Upper lobe of left lung (tissue), 6 donors: ENCODE data around the gene SEMA4A. TPM values are rescaled to one million over a fixed set of nuclear protein-coding genes. Genes with fewer than 3 reads are reported as not detected.
"Not testable (repeated sequence)": the region's sequence is repeated elsewhere in the genome, so short reads cannot be mapped to it uniquely, and the experiment has no call there.

Source experiments
- ATAC-seq, 2 donors: fragments of 200-7000 bp; cut with Tn5 transposase; one replicate each; pipeline ENCODE4 v1.9.1; 2022; ENCODE audit warnings: mild to moderate bottlenecking in 2 of 2, moderate library complexity in 2 of 2; ENCODE audit not compliant: low FRiP score in 2 of 2
- DNase-seq, 2 donors: peaks; one replicate each; pipeline ENCODE4 v3.0.0-alpha.2; 2019 to 2020
- H3K27ac ChIP-seq, 4 donors: fragments of 200-600 bp; sonication (generic); one replicate each; pipeline ENCODE4 v1.5.1; 2016 to 2019
- H3K27me3 ChIP-seq, 4 donors: fragments of 200-600 bp; sonication (generic); one replicate each; pipeline ENCODE4 v1.5.1; 2017 to 2019
- H3K36me3 ChIP-seq, 4 donors: fragments of 200-600 bp; sonication (generic); one replicate each; pipeline ENCODE4 v1.5.1; 2016 to 2019
- H3K4me1 ChIP-seq, 4 donors: fragments of 200-600 bp; sonication (generic); one replicate each; pipeline ENCODE4 v1.5.1; 2018 to 2019
- H3K4me3 ChIP-seq, 4 donors: fragments of 200-600 bp; sonication (generic); one replicate each; pipeline ENCODE4 v1.5.1; 2017 to 2019; ENCODE audit warnings: mild to moderate bottlenecking in 2 of 4, moderate library complexity in 1 of 4
- H3K9me3 ChIP-seq, 4 donors: fragments of 200-600 bp; sonication (generic); one replicate each; pipeline ENCODE4 v1.5.1; 2018 to 2019
- CTCF ChIP-seq, 6 experiments: fragments of 450-650 bp in 4 of 6; fragments of 200-600 bp in 2 of 6; sonication (generic) in 2 of 6; IDR thresholded peaks; one replicate each; pipeline ENCODE4 v1.5.1; 2016 to 2019; ENCODE audit warnings: antibody characterized with exemption in 6 of 6
- EP300 ChIP-seq, 4 donors: sonication (generic); formaldehyde crosslinking; IDR thresholded peaks; one replicate each; pipeline ENCODE4 v1.5.1; 2017; ENCODE audit warnings: antibody characterized with exemption in 4 of 4, control low read depth in 2 of 4
- POLR2A ChIP-seq, 4 donors: fragments of 450-650 bp; IDR thresholded peaks; one replicate each; pipeline ENCODE4 v1.5.1; 2016 to 2017; ENCODE audit warnings: antibody characterized with exemption in 4 of 4, mild to moderate bottlenecking in 2 of 4
- POLR2AphosphoS5 ChIP-seq, 2 donors: sonication (generic); formaldehyde crosslinking; IDR thresholded peaks; one replicate each; pipeline ENCODE4 v1.5.1; 2017; ENCODE audit warnings: antibody characterized with exemption in 2 of 2
- whole genome bisulfite sequencing, 2 donors: methylation state at CpG; one replicate each; pipeline ENCODE4 v1.1.5; 2017 to 2018; 5-methylcytosine and 5-hydroxymethylcytosine counted together
- total RNA-seq, 6 donors: library from RNA; depleted of rRNA in 4 of 6; stranded (reverse); fragments of >200 nt in 4 of 6; gene quantifications; one replicate each; pipeline versions ENCODE4 v1.1.0 to v1.2.1, GENCODE V29; 2016 to 2021
- donor health status: DM: no; HTN: no; CAD: no; lungs with moderate emphysema.
- donor health status: DM: no; HTN: yes; CAD: no; lungs with severe emphysema.

SEMA4A gene
- total RNA-seq, 6 donors from 2014 or later: 28.9 to 65.9 (median 33.5) TPM

DNA sequence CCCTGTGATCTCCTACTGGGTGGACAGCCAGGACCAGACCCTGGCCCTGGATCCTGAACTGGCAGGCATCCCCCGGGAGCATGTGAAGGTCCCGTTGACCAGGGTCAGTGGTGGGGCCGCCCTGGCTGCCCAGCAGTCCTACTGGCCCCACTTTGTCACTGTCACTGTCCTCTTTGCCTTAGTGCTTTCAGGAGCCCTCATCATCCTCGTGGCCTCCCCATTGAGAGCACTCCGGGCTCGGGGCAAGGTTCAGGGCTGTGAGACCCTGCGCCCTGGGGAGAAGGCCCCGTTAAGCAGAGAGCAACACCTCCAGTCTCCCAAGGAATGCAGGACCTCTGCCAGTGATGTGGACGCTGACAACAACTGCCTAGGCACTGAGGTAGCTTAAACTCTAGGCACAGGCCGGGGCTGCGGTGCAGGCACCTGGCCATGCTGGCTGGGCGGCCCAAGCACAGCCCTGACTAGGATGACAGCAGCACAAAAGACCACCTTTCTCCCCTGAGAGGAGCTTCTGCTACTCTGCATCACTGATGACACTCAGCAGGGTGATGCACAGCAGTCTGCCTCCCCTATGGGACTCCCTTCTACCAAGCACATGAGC lies 23.3 kb downstream of the SEMA4A start:
- Histone ChIP-seq H3K4me1 (no peaks in the 10 kb centered on the region), H3K9me3 (no peaks in the 10 kb centered on the region), H3K4me3 (no peak overlapping the region), H3K27ac (no peak overlapping the region), H3K36me3 (peaks cover 0 to 31% (median 7%) of the 10 kb centered on the region in 4 donors), H3K27me3 (no peaks in the 10 kb centered on the region)
- no peak for TF ChIP-seq POLR2A (IDR thresholded peaks at IDR 0.05)
- TF ChIP-seq POLR2AphosphoS5 (IDR thresholded peaks at IDR 0.05): no peak
- no peak for TF ChIP-seq EP300 (IDR thresholded peaks at IDR 0.05)
- TF ChIP-seq CTCF (IDR thresholded peaks at IDR 0.05): no peak
- peak; percentile 4 to 35 for ATAC-seq
- 67 to 87% methylated on average over 3 to 12 of the region's 12 CpGs for WGBS, 2 donors
- DNase-seq: no peak

DNA sequence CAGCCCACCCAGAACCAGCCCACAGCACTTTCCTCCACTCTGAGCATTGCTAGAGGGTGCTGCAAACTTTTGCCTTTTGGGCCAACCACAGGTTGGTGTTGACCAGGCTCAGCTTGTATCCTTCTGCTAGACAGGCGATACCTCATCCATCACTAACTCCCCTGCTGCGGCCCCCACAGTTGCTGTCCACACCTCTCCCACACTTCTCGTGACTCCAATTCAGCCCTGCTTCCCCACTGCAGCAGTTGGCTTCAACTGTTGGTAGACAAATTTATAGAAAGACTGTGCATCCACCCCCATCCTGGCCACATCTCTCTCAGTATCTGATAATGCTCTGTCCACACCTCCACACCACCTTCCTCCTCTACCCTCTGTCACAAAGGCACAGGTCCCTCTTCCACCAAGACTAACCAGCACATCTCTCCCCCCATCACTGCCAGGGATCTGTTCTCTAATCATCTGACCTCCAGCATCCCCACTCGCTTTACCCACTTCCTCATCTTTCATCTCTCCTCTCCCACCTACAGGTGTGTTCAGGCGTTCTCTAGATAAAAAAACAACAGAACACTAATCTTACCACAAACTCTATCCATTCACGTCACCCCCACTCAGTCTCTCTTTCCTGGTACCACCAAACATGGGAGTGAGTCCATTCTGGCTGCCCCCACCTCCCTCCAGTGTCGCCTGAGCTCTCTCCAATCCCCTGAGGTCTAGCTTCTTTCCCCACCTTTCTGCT lies 24.7 kb downstream of the SEMA4A start:
- Histone ChIP-seq H3K4me3 (no peak overlapping the region), H3K36me3 (peaks cover 0 to 27% (median 7%) of the 10 kb centered on the region in 4 donors), H3K27me3 (no peaks in the 10 kb centered on the region), H3K9me3 (no peaks in the 10 kb centered on the region), H3K4me1 (no peaks in the 10 kb centered on the region), H3K27ac (no peak overlapping the region)
- no peak for ATAC-seq
- 79 to 84% methylated on average over 7 of the region's 7 CpGs for WGBS, 2 donors
- DNase-seq: no peak
- TF ChIP-seq POLR2A (IDR thresholded peaks at IDR 0.05) (no peak), POLR2AphosphoS5 (IDR thresholded peaks at IDR 0.05) (no peak), EP300 (IDR thresholded peaks at IDR 0.05) (no peak), CTCF (IDR thresholded peaks at IDR 0.05) (no peak)

GRCh38 chr1:156180471-156180870 lies 27.1 kb downstream of the SEMA4A start:
- 91 to 97% methylated on average over 3 of the region's 3 CpGs for WGBS, 2 donors
- TF ChIP-seq EP300 (IDR thresholded peaks at IDR 0.05) (no peak), POLR2AphosphoS5 (IDR thresholded peaks at IDR 0.05) (no peak), CTCF (IDR thresholded peaks at IDR 0.05) (no peak), POLR2A (IDR thresholded peaks at IDR 0.05) (no peak)
- Histone ChIP-seq H3K36me3 (peaks cover 0 to 13% (median 2%) of the 10 kb centered on the region in 4 donors), H3K27me3 (no peaks in the 10 kb centered on the region), H3K27ac (peak overlapping the region in 1 of 4 donors; percentile 48), H3K4me1 (no peaks in the 10 kb centered on the region), H3K4me3 (no peak overlapping the region), H3K9me3 (no peaks in the 10 kb centered on the region)
- ATAC-seq (no peak), DNase-seq (no peak)

GRCh38 chr1:156181391-156181924 lies 28.1 kb downstream of the SEMA4A start:
- DNase-seq: peak in 1 of 2 donors; percentile 44
- H3K4me1 ChIP-seq, ATAC-seq, H3K27me3 ChIP-seq, H3K9me3 ChIP-seq, H3K4me3 ChIP-seq, H3K36me3 ChIP-seq: not testable (repeated sequence)
- WGBS, 2 donors: 58 to 59% methylated on average over 8 of the region's 8 CpGs
- H3K27ac ChIP-seq: peak overlapping the region in 2 of 4 donors; percentile 25 to 62

DNA sequence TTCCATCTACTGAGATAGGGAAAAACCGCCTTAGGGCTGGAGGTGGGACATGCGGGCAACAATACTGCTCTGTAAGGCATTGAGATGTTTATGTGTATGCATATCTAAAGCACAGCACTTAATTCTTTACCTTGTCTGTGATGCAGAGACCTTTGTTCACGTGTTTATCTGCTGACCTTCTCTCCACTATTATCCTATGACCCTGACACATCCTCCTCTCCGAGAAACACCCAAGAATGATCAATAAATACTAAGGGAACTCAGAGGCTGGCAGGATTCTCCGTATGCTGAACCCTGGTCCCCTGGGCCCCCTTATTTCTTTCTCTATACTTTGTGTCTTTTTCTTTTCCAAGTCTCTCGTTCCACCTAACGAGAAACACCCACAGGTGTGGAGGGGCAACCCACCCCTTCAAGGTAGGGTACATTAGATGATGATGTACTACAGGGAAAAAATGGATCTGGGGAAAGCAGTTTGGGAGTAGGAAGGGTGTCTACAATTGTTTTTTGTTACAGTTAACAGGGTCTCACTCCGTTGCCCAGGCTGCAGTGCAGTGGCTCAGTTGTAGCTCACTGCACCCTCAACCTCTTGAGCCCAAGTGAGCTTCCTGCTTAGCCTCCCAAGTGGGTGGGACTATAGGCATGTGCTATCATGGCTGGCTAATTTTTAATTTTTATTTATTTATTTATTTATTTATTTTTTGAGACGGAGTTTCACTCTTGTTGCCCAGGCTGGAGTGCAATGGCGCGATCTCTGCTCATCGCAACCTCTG lies 28.8 kb downstream of the SEMA4A start:
- not testable (repeated sequence) for H3K9me3 ChIP-seq, ATAC-seq, DNase-seq, H3K4me3 ChIP-seq, H3K4me1 ChIP-seq, H3K27me3 ChIP-seq, H3K36me3 ChIP-seq
- 85 to 86% methylated on average over 12 of the region's 12 CpGs for WGBS, 2 donors
- peak overlapping the region in 1 of 4 donors; percentile 62 for H3K27ac ChIP-seq

- H3K4me1 ChIP-seq, H3K27me3 ChIP-seq, H3K9me3 ChIP-seq, ATAC-seq, H3K4me3 ChIP-seq, H3K27ac ChIP-seq, H3K36me3 ChIP-seq, DNase-seq: not testable (repeated sequence)
- WGBS, 2 donors: 96 to 98% methylated on average over 2 of the region's 2 CpGs
Measured at GRCh38 chr1:156186347-156187177, 33.2 kb downstream of the SEMA4A start.

- ATAC-seq, H3K36me3 ChIP-seq, H3K27me3 ChIP-seq, H3K9me3 ChIP-seq, H3K4me3 ChIP-seq: not testable (repeated sequence)
- Histone ChIP-seq H3K4me1 (peaks cover 13 to 22% (median 15%) of the 10 kb centered on the region in 4 donors), H3K27ac (peak overlapping the region in 1 of 4 donors; percentile 44)
- WGBS, 2 donors: 69 to 74% methylated on average over 4 of the region's 4 CpGs
- peak in 1 of 2 donors; percentile 82 for DNase-seq
Measured at GRCh38 chr1:156190265-156190664, 36.9 kb downstream of the SEMA4A start.
